Measurements from ENCODE around the gene ZNF680.
A peak's percentile ranks its signal among the peaks of the same experiment; 100 is the strongest.
"Not testable (repeated sequence)": the region's sequence is repeated elsewhere in the genome, so short reads cannot be mapped to it uniquely, and the experiment has no call there.

The ZNF680 gene

GRCh38 chr7:64569372-64570283, 6.8 kb upstream of the ZNF680 start:
- peaks cover 16% of the 10 kb centered on the region for H3K4me1 Mint-ChIP-seq
- peak overlapping the region; percentile 4 to 86 for H3K27ac Mint-ChIP-seq
- H3K4me3 Mint-ChIP-seq = peak overlapping the region; percentile 87 to 90
- peak; percentile 43 to 45 for DNase-seq
- peaks cover 0 to 14% of the 10 kb centered on the region in 2 donors for H3K9me3 Mint-ChIP-seq
- peak; percentile 81 for ATAC-seq
- H3K27me3 Mint-ChIP-seq = peaks cover 17% of the 10 kb centered on the region

GRCh38 chr7:64562256-64562625, 630 bp downstream of the ZNF680 start:
- Mint-ChIP-seq H3K27ac (peak overlapping the region; percentile 100), H3K4me3 (peak overlapping the region; percentile 100), H3K27me3 (no peaks in the 10 kb centered on the region), H3K4me1 (peaks cover 28% of the 10 kb centered on the region), H3K9me3 (peaks cover 11 to 22% of the 10 kb centered on the region in 2 donors)
- DNase-seq (no peak), ATAC-seq (peak; percentile 2)

- Mint-ChIP-seq H3K27me3 (no peaks in the 10 kb centered on the region), H3K9me3 (peaks cover 21 to 33% of the 10 kb centered on the region in 2 donors), H3K4me1 (peaks cover 27% of the 10 kb centered on the region), H3K4me3 (no peak overlapping the region), H3K27ac (no peak overlapping the region)
- DNase-seq (no peak), ATAC-seq (no peak)
These were observed 3.7 kb downstream of the ZNF680 start for GRCh38 chr7:64559206-64559605.

DNA sequence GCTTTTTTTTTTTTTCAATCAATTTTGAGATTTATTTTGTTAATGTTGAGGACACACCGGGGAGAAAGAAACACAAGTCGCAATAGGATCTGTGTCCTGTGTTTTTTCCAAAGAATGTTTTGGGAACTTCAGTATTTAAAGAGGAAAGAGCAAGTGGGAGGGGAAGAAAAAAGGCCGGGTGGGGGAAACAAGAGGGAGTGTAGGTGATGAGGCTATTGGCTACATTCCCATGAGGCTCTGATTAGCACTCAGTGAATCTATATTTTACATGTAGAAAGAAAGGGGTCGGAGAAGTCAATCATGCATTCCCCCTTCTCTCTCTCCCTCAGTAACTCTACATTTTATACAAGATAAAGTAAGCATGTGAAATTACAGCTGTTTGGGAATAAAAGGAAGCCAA, 4.1 kb downstream of the ZNF680 start:
- no peak for DNase-seq
- Mint-ChIP-seq H3K4me3 (no peak overlapping the region), H3K4me1 (peaks cover 22% of the 10 kb centered on the region), H3K27me3 (no peaks in the 10 kb centered on the region), H3K9me3 (peaks cover 21 to 33% of the 10 kb centered on the region in 2 donors), H3K27ac (no peak overlapping the region)
- ATAC-seq = no peak

DNA sequence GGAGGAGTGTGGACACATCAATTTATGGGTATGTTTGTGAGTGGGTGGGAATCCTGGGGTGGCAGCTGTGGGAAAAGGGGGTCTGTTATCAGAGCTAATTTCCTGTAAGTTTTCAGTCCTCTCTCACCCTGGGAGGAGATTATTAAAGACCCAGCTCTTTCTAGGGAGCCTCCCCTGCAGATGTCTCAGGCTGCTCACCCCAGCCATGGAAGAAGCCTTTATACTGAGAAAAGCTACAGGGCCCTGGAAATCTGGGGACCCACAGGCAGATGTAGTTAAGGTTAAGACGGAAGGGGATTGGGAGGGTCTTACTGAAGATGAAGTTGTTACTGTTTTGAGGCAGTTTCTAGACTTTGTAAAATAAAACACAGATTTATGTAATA, 4.6 kb downstream of the ZNF680 start:
- peaks cover 21 to 33% of the 10 kb centered on the region in 2 donors for H3K9me3 Mint-ChIP-seq
- H3K27me3 Mint-ChIP-seq = no peaks in the 10 kb centered on the region
- no peak for DNase-seq
- no peak overlapping the region for H3K27ac Mint-ChIP-seq
- no peak for ATAC-seq
- H3K4me3 Mint-ChIP-seq = no peak overlapping the region
- H3K4me1 Mint-ChIP-seq = peaks cover 19% of the 10 kb centered on the region

DNA sequence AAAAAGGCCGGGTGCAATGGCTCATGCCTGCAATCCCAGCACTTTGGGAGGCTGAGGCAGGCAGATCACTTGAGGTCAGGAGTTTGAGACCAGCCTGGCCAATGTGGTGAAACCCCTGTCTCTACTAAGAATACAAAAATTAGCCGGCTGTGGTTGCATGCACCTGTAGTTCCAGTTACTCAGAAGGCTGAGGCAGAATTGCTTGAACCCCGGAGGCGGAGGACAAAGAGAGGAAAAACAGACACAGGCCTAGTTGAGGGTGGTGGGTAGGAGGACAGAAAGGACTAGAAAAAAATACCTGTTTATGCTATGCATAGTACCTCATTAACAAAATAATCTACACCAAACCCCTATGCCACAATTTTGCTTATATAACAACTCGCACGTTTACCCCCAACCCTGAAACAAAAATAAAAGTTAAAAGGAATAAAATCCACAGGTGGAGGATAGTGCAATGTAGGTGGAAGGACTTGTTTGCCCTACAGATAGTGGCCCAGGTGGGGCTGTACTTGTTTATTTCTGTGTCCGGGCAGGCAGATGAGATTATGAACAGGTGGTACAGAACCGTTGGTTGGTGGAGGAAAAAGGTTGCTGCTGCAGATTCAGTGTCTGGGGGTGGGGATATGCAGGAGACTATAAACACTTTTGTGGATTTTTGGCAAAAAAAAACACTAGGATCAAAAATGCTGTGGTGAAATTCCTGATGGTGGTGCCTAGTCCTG, 5.1 kb downstream of the ZNF680 start:
- no peak overlapping the region for H3K27ac Mint-ChIP-seq

DNA sequence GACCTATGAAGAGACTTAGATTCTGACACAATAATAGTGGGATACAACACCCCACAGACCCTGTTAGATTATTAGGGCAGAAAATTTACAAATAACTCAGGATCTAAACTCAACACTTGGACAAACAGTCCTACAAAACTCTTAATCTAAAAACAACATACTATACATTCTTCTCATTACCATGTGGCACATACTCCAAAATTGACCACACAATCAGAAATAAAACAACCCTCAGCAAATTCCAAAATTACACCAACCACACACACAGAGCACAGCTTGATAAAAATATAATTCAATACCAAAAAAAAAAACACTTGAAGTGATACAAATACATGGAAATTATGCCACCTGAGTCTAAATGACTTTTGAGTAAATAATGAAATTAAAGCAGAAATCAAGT, 7.8 kb downstream of the ZNF680 start:
- no peak for ATAC-seq
- H3K9me3 Mint-ChIP-seq = peaks cover 21 to 33% of the 10 kb centered on the region in 2 donors
- DNase-seq = no peak
- H3K27me3 Mint-ChIP-seq = no peaks in the 10 kb centered on the region
- no peak overlapping the region for H3K4me3 Mint-ChIP-seq
- peaks cover 7% of the 10 kb centered on the region for H3K4me1 Mint-ChIP-seq
- H3K27ac Mint-ChIP-seq = peak overlapping the region in 1 of 2 donors; percentile 7

More for the DNA sequence above, 5.1 kb downstream of the ZNF680 start:
- H3K27me3 Mint-ChIP-seq = no peaks in the 10 kb centered on the region
- peaks cover 16% of the 10 kb centered on the region for H3K4me1 Mint-ChIP-seq
- H3K4me3 Mint-ChIP-seq = no peak overlapping the region
- ATAC-seq = no peak
- peaks cover 21 to 33% of the 10 kb centered on the region in 2 donors for H3K9me3 Mint-ChIP-seq
- no peak for DNase-seq

DNA sequence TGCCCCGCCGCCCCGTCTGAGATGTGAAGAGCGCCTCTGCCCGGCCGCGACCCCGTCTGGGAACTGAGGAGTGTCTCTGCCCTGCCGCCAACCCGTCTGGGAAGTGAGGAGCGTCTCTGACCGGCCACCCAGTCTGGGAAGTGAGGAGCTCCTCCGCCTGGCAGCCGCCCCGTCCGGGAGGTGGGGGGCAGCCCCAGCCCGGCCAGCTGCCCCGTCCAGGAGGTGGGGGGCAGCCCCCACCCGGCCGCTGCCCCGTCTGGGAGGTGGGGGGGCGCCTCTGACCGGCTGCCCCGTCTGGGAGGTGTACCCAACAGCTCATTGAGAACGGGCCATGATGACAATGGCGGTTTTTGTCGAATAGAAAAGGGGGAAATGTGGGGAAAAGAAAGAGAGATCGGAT, 8.7 kb downstream of the ZNF680 start:
- not testable (repeated sequence) for H3K4me3 Mint-ChIP-seq, H3K4me1 Mint-ChIP-seq, H3K27me3 Mint-ChIP-seq, DNase-seq, H3K27ac Mint-ChIP-seq, ATAC-seq
- H3K9me3 Mint-ChIP-seq = peaks cover 21 to 33% of the 10 kb centered on the region in 2 donors

GRCh38 chr7:64551375-64552142, 11.3 kb downstream of the ZNF680 start:
- Mint-ChIP-seq H3K4me1 (no peaks in the 10 kb centered on the region), H3K27me3 (no peaks in the 10 kb centered on the region), H3K27ac (no peak overlapping the region), H3K4me3 (no peak overlapping the region), H3K9me3 (peaks cover 9 to 19% of the 10 kb centered on the region in 2 donors)
- no peak for DNase-seq
- ATAC-seq = no peak

DNA sequence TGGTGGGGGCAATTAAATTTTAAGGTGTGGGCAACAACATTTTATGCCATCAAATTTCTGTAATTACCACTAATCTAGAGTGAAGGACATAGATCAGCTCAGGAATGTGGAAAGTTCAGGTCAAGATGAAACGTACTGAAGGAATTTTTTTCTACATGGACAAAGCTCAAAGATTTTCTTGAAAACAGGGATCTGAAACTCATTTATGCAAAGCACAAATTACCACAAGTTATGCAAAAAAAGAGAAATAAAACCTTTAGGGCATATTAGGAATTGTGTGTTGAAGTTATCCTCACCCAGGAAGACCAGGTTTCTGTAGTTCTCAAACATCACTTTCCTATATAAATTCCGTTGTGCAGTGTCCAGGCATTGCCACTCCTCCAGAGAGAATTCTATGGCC, 18.9 kb downstream of the ZNF680 start:
- Mint-ChIP-seq H3K27me3 (no peaks in the 10 kb centered on the region), H3K9me3 (no peaks in the 10 kb centered on the region), H3K4me1 (peaks cover 10% of the 10 kb centered on the region), H3K27ac (no peak overlapping the region), H3K4me3 (no peak overlapping the region)
- ATAC-seq (no peak), DNase-seq (no peak)

- ATAC-seq (peak; percentile 68), DNase-seq (no peak)
- H3K9me3 Mint-ChIP-seq = peaks cover 7 to 8% of the 10 kb centered on the region in 2 donors
- no peak overlapping the region for H3K27ac Mint-ChIP-seq
- no peak overlapping the region for H3K4me3 Mint-ChIP-seq
- H3K4me1 Mint-ChIP-seq = peaks cover 10% of the 10 kb centered on the region
- H3K27me3 Mint-ChIP-seq = no peaks in the 10 kb centered on the region
These were observed 21.2 kb downstream of the ZNF680 start for GRCh38 chr7:64541438-64542359.

- no peak overlapping the region for H3K27ac Mint-ChIP-seq
- ATAC-seq (no peak), DNase-seq (no peak)
- no peaks in the 10 kb centered on the region for H3K27me3 Mint-ChIP-seq
- peaks cover 5% of the 10 kb centered on the region for H3K4me1 Mint-ChIP-seq
- H3K9me3 Mint-ChIP-seq = peaks cover 68 to 77% of the 10 kb centered on the region in 2 donors
- no peak overlapping the region for H3K4me3 Mint-ChIP-seq
These were observed 29.1 kb downstream of the ZNF680 start for GRCh38 chr7:64533756-64534155.

DNA sequence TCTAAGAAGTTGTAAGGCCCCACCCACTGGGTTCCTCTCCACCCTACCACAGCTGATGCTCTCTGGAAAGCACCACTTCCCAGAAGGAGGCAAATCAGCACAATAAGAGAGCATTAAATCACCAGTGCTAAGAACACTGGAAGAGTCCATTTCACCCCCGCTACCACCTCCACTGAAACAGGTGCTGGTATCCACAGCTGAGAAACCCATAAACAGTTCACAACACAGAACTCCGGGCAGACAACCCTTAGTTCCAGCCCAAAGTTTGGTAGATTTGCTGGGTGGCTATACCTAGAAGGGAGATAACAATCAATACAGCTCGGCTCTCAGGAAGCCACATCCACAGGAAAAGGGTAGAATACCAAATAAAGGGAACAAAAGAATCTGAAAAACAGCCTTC, 34.1 kb downstream of the ZNF680 start:
- H3K4me1 Mint-ChIP-seq = peaks cover 5% of the 10 kb centered on the region
- DNase-seq = no peak
- no peaks in the 10 kb centered on the region for H3K27me3 Mint-ChIP-seq
- H3K4me3 Mint-ChIP-seq = no peak overlapping the region
- ATAC-seq = no peak
- peaks cover 46 to 55% of the 10 kb centered on the region in 2 donors for H3K9me3 Mint-ChIP-seq
- no peak overlapping the region for H3K27ac Mint-ChIP-seq

DNA sequence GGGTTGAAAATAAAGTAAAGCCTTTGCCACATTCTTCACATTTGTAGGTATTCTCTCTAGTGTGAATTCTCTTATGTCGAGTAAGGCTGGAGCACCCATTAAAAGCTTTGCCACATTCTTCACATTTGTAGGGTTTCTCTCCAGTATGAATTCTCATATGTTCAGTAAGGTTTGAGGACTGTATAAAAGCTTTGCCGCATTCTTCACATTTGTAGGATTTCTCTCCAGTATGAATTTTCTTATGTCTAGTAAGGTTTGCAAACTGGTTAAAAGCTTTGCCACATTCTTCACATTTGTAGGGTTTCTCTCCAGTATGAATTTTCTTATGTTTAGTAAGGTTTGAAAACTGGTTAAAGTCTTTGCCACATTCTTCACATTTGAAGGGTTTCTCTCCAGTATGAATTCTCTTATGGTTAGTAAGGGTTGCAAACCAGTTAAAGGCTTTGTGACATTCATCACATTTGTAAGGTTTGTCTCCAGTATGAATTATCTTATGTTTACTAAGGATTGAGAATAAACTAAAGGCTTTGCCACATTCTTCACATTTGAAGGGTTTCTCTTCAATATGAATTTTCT, 41.4 kb downstream of the ZNF680 start:
- H3K4me3 Mint-ChIP-seq = no peak overlapping the region
- no peak for ATAC-seq
- H3K27ac Mint-ChIP-seq = no peak overlapping the region
- DNase-seq = no peak
- no peaks in the 10 kb centered on the region for H3K4me1 Mint-ChIP-seq
- H3K27me3 Mint-ChIP-seq = no peaks in the 10 kb centered on the region
- peaks cover 34 to 53% of the 10 kb centered on the region in 2 donors for H3K9me3 Mint-ChIP-seq
